Endodermal cell (in vitro differentiated cells): ENCODE results near the gene SLC17A9. TPM values are rescaled to one million over a fixed set of nuclear protein-coding genes. Genes with fewer than 3 reads are reported as not detected.

ENCODE experiments used
- DNase-seq: peaks from one replicate; pipeline ENCODE4 v3.0.0-alpha.2; 2017
- H3K27ac ChIP-seq: 2 replicates; pipeline ENCODE4 v1.5.1; 2013; ENCODE audit warnings: mild to moderate bottlenecking, low read depth, low read length, moderate library complexity
- H3K27me3 ChIP-seq: 2 replicates; pipeline ENCODE4 v1.6.1; 2013; ENCODE audit warnings: mild to moderate bottlenecking, low read length, moderate library complexity; ENCODE audit not compliant: insufficient read depth, control insufficient read depth, poor library complexity, severe bottlenecking
- H3K36me3 ChIP-seq: 2 replicates; pipeline ENCODE4 v1.7.0; 2013; ENCODE audit warnings: mild to moderate bottlenecking, low read length, moderate library complexity; ENCODE audit not compliant: control insufficient read depth, insufficient read depth
- H3K4me1 ChIP-seq: one replicate; pipeline ENCODE4 v1.7.0; 2013; ENCODE audit warnings: low read length; ENCODE audit not compliant: control insufficient read depth, insufficient read depth
- H3K4me3 ChIP-seq: 2 replicates; pipeline ENCODE4 v1.5.1; 2013; ENCODE audit warnings: mild to moderate bottlenecking, low read length, moderate library complexity
- H3K9ac ChIP-seq: 2 replicates; pipeline ENCODE4 v1.6.1; 2013; ENCODE audit warnings: mild to moderate bottlenecking, low read length, moderate library complexity; ENCODE audit not compliant: poor library complexity, severe bottlenecking; ENCODE audit errors: extremely low read depth
- H3K9me3 ChIP-seq: 2 replicates; pipeline ENCODE4 v1.6.1; 2013; ENCODE audit warnings: mild to moderate bottlenecking, low read length, moderate library complexity; ENCODE audit not compliant: control insufficient read depth
- H3K27ac Mint-ChIP-seq: 2 replicates; pipeline ENCODE4 v1.8.0; 2020; ENCODE audit warnings: mixed read lengths
- H3K27me3 Mint-ChIP-seq: 2 replicates; pipeline ENCODE4 v1.8.0; 2021; ENCODE audit warnings: mild to moderate bottlenecking, mixed read lengths; ENCODE audit not compliant: insufficient read depth
- H3K36me3 Mint-ChIP-seq: 2 replicates; pipeline ENCODE4 v1.8.0; 2020; ENCODE audit warnings: low read depth, mixed read lengths
- H3K4me1 Mint-ChIP-seq: 2 replicates; pipeline ENCODE4 v1.8.0; 2020; ENCODE audit warnings: mixed read lengths
- H3K4me3 Mint-ChIP-seq: 2 replicates; pipeline ENCODE4 v1.8.0; 2020; ENCODE audit warnings: mild to moderate bottlenecking, moderate library complexity, mixed read lengths
- H3K9me3 Mint-ChIP-seq: 2 replicates; pipeline ENCODE4 v1.8.0; 2020; ENCODE audit warnings: mild to moderate bottlenecking, mixed read lengths
- WGBS, 2 experiments: methylation state at CpG; one replicate each; pipeline versions ENCODE4 v1.1.5 to v1.1.7; 2013; ENCODE audit warnings: missing lambda C conversion rate in 2 of 2, mixed read lengths in 1 of 2; ENCODE audit not compliant: insufficient coverage in 1 of 2, insufficient read length in 1 of 2; 5-methylcytosine and 5-hydroxymethylcytosine counted together
- total RNA-seq, 2 donors: library from RNA; stranded (reverse); fragmentation: NEBNext Ultra II Directional in 1 of 2; extraction: Animal tissue kit (Norgen Biotek cat#: 25700) in 1 of 2; gene quantifications; 2 replicates in 1 of 2; 3 replicates in 1 of 2; pipeline ENCODE4 v1.2.1, GENCODE V29; 2021
- TF ChIP-seq, protein P1 (sequence below): fragments of 200-600 bp; sonication (generic); conservative IDR thresholded peaks from 2 replicates; pipeline ENCODE4 v1.5.0; 2021; ENCODE audit warnings: antibody characterized with exemption, mild to moderate bottlenecking

SLC17A9 gene
- total RNA-seq, 2 donors from 2014 or later, result 8.9 to 10.2 TPM

DNA sequence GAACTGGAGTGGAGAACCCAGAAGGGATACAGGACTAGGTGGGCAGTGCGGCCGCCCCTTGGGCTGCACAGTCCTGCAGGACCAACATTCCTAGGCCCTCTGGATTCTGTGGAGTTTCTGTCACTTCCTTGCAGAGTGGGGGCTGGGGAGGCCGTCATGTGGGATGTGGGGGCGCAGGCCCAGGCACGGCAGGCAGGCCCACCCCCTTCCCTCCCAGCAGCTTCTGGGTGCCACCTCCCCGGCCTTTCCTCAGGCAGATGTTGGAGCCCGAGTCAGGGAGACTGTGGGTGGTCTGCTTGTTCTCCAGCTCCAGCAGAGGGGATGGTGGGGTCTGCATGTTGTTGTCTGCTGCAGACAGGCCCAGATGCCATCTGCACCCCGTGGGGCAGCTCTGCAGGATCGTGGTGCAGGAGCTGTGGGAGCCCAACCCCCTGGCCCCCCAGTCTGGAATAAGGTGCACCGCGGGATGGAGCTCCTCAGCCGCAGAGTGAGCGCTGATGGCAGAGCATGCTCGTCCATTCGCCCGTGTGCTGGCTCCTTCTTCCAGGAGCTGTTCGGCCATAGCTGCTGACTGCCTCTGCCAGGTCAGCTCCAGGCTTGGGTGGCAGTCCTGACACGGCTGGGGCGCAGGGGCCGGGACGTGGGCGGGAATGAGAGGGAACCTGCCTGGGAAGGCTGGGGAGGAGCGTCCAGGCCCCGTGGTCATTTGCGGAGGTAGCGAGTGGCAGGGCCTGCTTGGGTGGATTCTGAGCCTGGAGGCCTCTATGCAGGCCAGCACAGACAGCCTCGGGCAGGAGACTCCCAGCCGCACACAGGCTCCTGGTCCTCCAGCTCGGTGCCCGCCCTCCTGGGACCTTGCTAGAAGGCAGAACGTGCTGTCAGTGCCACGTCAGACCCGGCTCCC lies 18.1 kb downstream of the SLC17A9 start:
- no peak for DNase-seq
- TF ChIP-seq, protein P1, sequence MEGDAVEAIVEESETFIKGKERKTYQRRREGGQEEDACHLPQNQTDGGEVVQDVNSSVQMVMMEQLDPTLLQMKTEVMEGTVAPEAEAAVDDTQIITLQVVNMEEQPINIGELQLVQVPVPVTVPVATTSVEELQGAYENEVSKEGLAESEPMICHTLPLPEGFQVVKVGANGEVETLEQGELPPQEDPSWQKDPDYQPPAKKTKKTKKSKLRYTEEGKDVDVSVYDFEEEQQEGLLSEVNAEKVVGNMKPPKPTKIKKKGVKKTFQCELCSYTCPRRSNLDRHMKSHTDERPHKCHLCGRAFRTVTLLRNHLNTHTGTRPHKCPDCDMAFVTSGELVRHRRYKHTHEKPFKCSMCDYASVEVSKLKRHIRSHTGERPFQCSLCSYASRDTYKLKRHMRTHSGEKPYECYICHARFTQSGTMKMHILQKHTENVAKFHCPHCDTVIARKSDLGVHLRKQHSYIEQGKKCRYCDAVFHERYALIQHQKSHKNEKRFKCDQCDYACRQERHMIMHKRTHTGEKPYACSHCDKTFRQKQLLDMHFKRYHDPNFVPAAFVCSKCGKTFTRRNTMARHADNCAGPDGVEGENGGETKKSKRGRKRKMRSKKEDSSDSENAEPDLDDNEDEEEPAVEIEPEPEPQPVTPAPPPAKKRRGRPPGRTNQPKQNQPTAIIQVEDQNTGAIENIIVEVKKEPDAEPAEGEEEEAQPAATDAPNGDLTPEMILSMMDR, result no peak
- Histone ChIP-seq H3K9me3 (no peaks in the 10 kb centered on the region), H3K27me3 (peaks cover 44% of the 10 kb centered on the region), H3K9ac (no peak overlapping the region), H3K4me1 (no peaks in the 10 kb centered on the region), H3K4me3 (no peak overlapping the region), H3K27ac (no peak overlapping the region), H3K36me3 (no peaks in the 10 kb centered on the region)
- Mint-ChIP-seq H3K27me3 (peaks cover 38% of the 10 kb centered on the region), H3K4me1 (no peaks in the 10 kb centered on the region), H3K36me3 (no peaks in the 10 kb centered on the region), H3K4me3 (no peak overlapping the region), H3K27ac (no peak overlapping the region), H3K9me3 (no peaks in the 10 kb centered on the region)
- 80 to 81% methylated on average over 22 to 33 of the region's 33 CpGs for WGBS, 2 experiments

DNA sequence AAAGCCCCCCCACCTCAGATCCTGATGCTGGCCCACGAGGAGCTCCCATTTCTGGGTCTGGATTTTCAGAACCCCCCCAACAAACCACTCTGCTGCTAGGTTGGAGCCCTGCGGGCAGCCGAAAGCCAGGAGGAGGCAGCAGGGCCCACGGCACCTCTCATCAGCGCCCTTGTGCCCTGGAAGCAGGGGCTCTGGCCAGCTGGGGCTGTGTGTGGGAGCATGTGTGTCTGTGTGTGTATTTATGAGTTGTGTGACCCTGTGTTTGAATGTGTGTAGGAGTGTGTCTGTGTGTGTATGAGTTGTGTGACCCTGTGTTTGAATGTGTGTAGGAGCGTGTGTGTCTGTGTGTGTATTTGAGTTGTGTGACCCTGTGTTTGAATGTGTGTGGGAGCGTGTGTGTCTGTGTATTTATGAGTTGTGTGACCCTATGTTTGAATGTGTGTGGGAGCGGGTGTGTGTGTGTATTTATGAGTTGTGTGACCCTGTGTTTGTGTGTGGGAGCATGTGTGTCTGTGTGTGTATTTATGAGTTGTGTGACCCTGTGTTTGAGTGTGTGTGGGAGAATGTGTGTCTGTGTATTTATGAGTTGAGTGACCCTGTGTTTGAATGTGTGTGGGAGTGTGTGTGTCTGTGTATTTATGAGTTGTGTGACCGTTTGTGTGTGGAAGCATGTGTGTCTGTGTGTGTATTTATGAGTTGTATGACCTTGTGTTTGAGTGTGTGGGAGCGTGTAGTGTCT lies 18.9 kb downstream of the SLC17A9 start:
- peaks cover 44% of the 10 kb centered on the region for H3K27me3 Mint-ChIP-seq
- Histone ChIP-seq H3K36me3 (no peaks in the 10 kb centered on the region), H3K27me3 (peaks cover 51% of the 10 kb centered on the region), H3K4me3 (no peak overlapping the region), H3K9me3 (no peaks in the 10 kb centered on the region), H3K27ac (no peak overlapping the region), H3K4me1 (no peaks in the 10 kb centered on the region), H3K9ac (no peak overlapping the region)
- no peaks in the 10 kb centered on the region for H3K36me3 Mint-ChIP-seq
- 33 to 78% methylated on average over 2 to 10 of the region's 10 CpGs for WGBS, 2 experiments
- H3K27ac Mint-ChIP-seq, result no peak overlapping the region
- no peaks in the 10 kb centered on the region for H3K9me3 Mint-ChIP-seq
- DNase-seq, result no peak
- H3K4me3 Mint-ChIP-seq, result no peak overlapping the region
- TF ChIP-seq, protein P1, result no peak
- no peaks in the 10 kb centered on the region for H3K4me1 Mint-ChIP-seq

DNA sequence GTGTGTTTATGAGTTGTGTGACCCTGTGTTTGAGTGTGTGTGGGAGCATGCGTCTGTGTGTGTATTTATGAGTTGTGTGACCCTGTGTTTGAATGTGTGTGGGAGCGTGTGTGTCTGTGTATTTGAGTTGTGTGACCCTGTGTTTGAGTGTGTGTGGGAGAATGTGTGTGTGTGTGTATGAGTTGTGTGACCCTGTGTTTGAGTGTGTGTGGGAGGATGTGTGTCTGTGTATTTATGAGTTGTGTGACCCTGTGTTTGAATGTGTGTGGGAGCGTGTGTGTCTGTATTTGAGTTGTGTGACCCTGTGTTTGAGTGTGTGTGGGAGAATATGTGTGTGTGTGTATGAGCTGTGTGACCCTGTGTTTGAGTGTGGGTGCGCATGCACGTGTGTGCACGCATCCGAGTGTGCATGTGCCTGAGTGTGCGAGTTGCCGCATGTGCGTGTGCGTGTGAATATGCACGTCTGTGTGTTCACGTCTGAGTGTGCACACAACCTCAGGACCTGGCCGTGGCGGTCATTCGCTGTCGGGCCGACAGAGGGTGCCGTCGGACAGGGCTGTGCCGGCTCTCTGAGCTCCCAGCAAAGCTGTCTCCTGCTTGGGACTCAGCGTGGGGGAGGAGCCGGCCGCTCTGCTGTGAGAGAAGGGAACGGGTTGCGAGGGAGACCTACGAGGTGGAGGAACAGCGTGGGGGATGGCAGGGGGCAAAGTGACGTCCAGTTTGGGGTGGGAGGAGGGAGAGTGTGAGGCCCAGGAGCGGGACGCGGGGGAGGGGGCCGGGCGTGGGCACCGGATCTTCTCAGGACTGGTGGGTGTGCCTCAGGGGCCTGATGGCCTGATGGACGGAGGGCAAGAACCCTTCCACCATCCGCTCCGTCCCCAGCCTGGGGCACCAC lies 19.7 kb downstream of the SLC17A9 start:
- peaks cover 45% of the 10 kb centered on the region for H3K27me3 Mint-ChIP-seq
- H3K9me3 ChIP-seq, result no peaks in the 10 kb centered on the region
- H3K27ac Mint-ChIP-seq, result no peak overlapping the region
- no peak overlapping the region for H3K27ac ChIP-seq
- TF ChIP-seq, protein P1, result peak; percentile 89
- no peaks in the 10 kb centered on the region for H3K9me3 Mint-ChIP-seq
- H3K9ac ChIP-seq, result no peak overlapping the region
- peak overlapping the region; percentile 51 for H3K4me3 Mint-ChIP-seq
- peak overlapping the region; percentile 45 for H3K4me3 ChIP-seq
- H3K4me1 Mint-ChIP-seq, result no peaks in the 10 kb centered on the region
- no peaks in the 10 kb centered on the region for H3K4me1 ChIP-seq
- DNase-seq, result peak; percentile 96
- H3K27me3 ChIP-seq, result peaks cover 59% of the 10 kb centered on the region
- H3K36me3 Mint-ChIP-seq, result no peaks in the 10 kb centered on the region
- no peaks in the 10 kb centered on the region for H3K36me3 ChIP-seq
- WGBS, 2 experiments, result 3 to 5% methylated on average over 21 to 38 of the region's 38 CpGs
